HG03108 (cell line): Measurements from ENCODE around the gene AGR3.

Source experiments
- ATAC-seq: cut with Tn5 transposase; IDR thresholded peaks from one replicate; pipeline ENCODE4 v1.9.1; 2021; ENCODE audit warnings: moderate library complexity; ENCODE audit not compliant: unreplicated experiment

AGR3 gene

GRCh38 chr7:16881844-16882243 lies at the start of gene AGR3:
Gene AGR3 (minus strand): TSS chr7:16881983. CDS start chr7:16878618, 3,365 bp downstream.
- ATAC-seq: no peak

- ATAC-seq: no peak
These were observed 49.2 kb upstream of the AGR3 start for GRCh38 chr7:16930946-16931345.

GRCh38 chr7:16929146-16929762 lies 47.5 kb upstream of the AGR3 start:
- peak; percentile 67 for ATAC-seq

- no peak for ATAC-seq
These were observed 45.1 kb upstream of the AGR3 start for GRCh38 chr7:16926861-16927260.

GRCh38 chr7:16926283-16926682 lies 44.5 kb upstream of the AGR3 start:
- peak; percentile 50 for ATAC-seq

GRCh38 chr7:16925609-16926008 lies 43.8 kb upstream of the AGR3 start:
- no peak for ATAC-seq

GRCh38 chr7:16923019-16923418 lies 41.2 kb upstream of the AGR3 start:
- no peak for ATAC-seq

- ATAC-seq: no peak
These were observed 40.0 kb upstream of the AGR3 start for GRCh38 chr7:16921644-16922257.

- ATAC-seq: no peak
These were observed 39.4 kb upstream of the AGR3 start for GRCh38 chr7:16921151-16921550.

GRCh38 chr7:16919440-16919839 lies 37.7 kb upstream of the AGR3 start:
- ATAC-seq: no peak

GRCh38 chr7:16918288-16918895 lies 36.6 kb upstream of the AGR3 start:
- no peak for ATAC-seq

- no peak for ATAC-seq
These were observed 35.0 kb upstream of the AGR3 start for GRCh38 chr7:16916738-16917137.

GRCh38 chr7:16916105-16916639 lies 34.4 kb upstream of the AGR3 start:
- ATAC-seq: no peak

GRCh38 chr7:16915405-16915804 lies 33.6 kb upstream of the AGR3 start:
- no peak for ATAC-seq

GRCh38 chr7:16914771-16915170 lies 33.0 kb upstream of the AGR3 start:
- no peak for ATAC-seq

GRCh38 chr7:16913643-16914042 lies 31.9 kb upstream of the AGR3 start:
- ATAC-seq: no peak

- ATAC-seq: no peak
These were observed 30.8 kb upstream of the AGR3 start for GRCh38 chr7:16912540-16912939.

- no peak for ATAC-seq
These were observed 26.8 kb upstream of the AGR3 start for GRCh38 chr7:16908561-16908960.

- no peak for ATAC-seq
These were observed 23.7 kb upstream of the AGR3 start for GRCh38 chr7:16905300-16906044.

GRCh38 chr7:16904076-16904475 lies 22.3 kb upstream of the AGR3 start:
- no peak for ATAC-seq

GRCh38 chr7:16900209-16900768 lies 18.5 kb upstream of the AGR3 start:
- no peak for ATAC-seq
